ACHN (cell line): ENCODE measurements around the gene POTEC.
"Not testable (repeated sequence)": the region's sequence is repeated elsewhere in the genome, so short reads cannot be mapped to it uniquely, and the experiment has no call there.

ENCODE experiments used
- DNase-seq: peaks from one replicate; pipeline ENCODE4 v3.0.0-alpha.2; 2015
- in situ Hi-C: cut with HindIII; loops from 2 replicates; pipeline ENCODE4 v1.10.0; 2017; ENCODE audit warnings: low sequenced_read_pairs, low pct_ligation_motif_present, low pct_unique_long_range_greater_than_20kb

POTEC gene

GRCh38 chr18:14543446-14543964 lies at the start of gene POTEC:
Gene POTEC (minus strand): TSS chr18:14543600. CDS start chr18:14543146, 454 bp downstream.
- in situ Hi-C loops, DNase-seq: not testable (repeated sequence)

DNA sequence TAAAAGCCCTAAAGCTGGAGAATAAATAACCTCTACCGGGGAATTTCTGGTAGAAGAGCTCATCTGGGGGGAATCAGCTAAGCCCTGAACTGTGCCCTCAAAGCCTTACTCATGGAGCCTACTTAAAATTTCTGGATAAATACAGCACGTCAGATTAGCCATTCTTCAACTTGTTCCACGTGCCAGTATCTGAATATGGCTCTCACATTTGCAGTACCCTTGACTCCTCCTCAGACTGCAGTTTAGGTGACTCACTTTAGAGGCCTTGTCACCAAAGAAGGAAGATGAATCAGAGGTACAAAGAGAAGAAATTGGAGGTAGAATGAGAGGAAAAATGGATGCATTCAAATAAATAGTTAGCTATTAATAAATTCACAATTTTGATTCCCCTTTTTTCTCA lies 34.6 kb upstream of the POTEC start:
- in situ Hi-C loops, result no loop called here
- DNase-seq, result peak; percentile 33

GRCh38 chr18:14559502-14559901 lies 16.1 kb upstream of the POTEC start:
- DNase-seq, in situ Hi-C loops: not testable (repeated sequence)

DNA sequence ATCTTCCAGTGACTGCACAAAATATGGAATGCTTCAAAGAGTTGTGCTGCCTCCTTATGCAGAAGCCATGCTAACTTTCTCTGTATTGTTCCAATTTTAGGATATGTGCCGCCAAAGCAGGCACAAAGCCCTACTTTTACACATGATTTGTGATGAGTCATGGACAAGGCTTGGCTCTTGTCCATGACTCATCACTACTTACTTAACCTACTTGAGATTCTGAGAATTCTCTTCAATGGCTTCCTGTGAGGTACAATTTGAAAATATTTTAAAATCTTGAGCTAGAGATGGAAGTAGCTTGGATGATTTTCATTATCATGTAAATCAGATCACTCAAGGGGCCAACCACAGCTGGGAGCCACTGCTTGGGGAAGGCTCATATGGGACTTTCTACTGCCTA lies 11.7 kb downstream of the POTEC start:
- in situ Hi-C loops, result not testable (repeated sequence)
- peak; percentile 32 for DNase-seq

GRCh38 chr18:14510707-14511106 lies 32.7 kb downstream of the POTEC start:
- in situ Hi-C loops, result not testable (repeated sequence)
- peak; percentile 18 for DNase-seq

DNA sequence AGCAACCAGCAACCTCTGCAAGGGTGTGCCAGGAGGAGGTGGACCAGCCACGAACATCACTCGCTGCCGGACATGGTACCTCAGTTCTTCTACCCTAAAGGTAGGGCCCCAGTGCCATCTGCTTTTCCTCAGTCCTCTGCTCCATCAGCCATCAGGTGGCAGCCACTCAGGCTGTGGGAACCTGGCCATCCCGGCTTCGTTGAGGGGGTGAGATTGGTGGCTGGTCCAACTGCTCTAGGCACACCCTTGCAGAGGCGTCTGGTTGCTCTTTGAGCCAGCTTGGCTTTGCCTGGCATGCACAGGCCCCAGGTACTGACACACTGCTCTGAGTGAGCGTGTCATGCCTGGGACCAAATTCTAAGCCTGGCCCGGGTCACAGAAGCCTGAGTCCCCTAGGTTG lies 39.7 kb downstream of the POTEC start:
- in situ Hi-C loops, DNase-seq: not testable (repeated sequence)

GRCh38 chr18:14501894-14502293 lies 41.5 kb downstream of the POTEC start:
- in situ Hi-C loops, DNase-seq: not testable (repeated sequence)

- DNase-seq, in situ Hi-C loops: not testable (repeated sequence)
Measured at GRCh38 chr18:14489256-14490014, 54.0 kb downstream of the POTEC start.

DNA sequence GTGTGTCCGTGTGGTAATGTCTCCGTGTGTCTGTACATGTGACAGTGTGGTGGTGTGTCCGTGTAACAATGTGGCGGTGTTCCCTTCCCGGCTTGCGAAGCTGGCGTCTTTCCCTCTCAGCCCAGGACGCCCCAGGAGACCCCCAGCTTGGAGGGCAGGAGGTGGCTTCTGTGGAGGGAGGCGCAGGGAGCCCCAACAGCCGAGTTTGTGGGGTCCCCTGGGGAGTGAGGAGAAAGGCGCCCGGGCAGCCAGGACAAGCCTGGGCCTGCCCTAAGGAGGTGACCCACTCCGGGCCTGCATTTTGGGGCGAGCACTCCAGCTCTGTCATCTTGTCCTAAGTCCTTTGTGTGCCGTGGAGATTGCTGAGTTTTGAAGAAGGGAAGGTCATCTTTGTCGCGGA lies 54.6 kb downstream of the POTEC start:
- in situ Hi-C loops, DNase-seq: not testable (repeated sequence)

DNA sequence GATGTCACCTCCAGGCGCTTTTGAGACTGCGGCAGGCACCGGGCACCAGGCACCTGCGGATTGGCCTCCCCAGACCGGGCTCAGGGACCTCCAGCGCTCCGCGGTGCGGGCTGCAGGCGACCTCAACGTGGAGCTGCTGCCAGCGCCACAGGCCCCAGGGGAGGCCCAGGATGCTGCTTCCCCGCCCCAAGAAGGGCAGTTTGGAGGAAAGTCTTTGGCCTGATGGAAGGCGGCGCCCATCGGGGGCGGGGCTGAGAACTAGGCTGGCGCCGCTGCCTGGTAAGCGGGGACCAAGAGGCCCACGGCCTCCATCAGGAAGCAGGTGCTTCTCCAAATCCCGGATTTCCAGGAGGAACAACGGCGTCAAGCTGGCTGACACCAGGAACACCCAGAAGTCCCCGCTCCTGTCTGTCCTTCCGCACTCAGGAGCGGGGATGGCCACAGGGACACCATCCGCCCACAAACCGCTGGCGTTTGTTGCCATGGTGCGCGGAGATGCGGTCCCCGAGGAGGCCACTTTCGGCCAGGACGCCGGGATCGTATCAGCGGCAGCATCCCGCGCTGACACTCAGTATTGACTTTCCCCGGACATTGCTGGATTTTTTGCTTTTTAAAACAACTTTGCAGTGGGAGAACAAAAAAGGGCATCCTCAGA lies 56.3 kb downstream of the POTEC start:
- in situ Hi-C loops, DNase-seq: not testable (repeated sequence)

DNA sequence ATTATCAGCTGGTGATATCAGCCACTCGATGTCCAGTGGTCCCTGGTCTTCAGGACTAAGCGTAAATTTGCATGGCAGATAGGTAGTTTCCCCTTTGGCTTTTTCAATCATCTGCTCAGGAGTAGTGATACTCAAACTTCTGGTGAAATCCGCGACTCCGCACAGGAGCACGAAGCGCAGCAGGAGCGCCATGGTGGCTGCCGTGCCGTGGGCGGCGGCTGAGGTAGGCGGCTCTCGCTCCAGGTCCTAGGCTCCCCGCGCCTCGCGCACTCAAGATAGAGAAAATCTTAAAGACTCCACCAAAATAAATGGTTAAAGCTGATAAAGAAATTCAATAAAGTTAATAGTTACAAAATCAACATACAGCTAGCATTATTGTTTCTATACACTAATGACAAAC lies 64.3 kb downstream of the POTEC start:
- in situ Hi-C loops, result not testable (repeated sequence)

GRCh38 chr18:14475520-14475919 lies 67.9 kb downstream of the POTEC start:
- DNase-seq, in situ Hi-C loops: not testable (repeated sequence)

More for the DNA sequence above, 64.3 kb downstream of the POTEC start:
- DNase-seq, result not testable (repeated sequence)

DNA sequence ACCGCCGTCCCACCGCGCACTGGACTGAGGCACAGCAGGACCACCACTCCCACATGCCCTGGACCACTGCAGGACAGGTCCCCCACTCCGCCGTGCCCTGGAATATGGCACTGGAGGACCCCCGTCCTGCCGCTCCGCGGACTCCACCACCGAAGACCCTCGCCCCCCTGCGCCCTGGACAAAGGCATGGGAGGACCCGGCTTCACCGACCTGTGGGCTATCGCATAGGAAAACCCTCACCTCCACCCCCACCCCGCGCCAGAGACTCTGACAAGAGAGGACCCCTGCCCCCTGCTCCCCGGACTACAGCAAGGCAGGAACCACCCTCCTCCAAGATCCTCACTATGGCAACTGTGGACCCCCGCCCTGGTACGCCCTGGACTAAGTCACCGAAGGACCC lies 68.6 kb downstream of the POTEC start:
- in situ Hi-C loops, DNase-seq: not testable (repeated sequence)

DNA sequence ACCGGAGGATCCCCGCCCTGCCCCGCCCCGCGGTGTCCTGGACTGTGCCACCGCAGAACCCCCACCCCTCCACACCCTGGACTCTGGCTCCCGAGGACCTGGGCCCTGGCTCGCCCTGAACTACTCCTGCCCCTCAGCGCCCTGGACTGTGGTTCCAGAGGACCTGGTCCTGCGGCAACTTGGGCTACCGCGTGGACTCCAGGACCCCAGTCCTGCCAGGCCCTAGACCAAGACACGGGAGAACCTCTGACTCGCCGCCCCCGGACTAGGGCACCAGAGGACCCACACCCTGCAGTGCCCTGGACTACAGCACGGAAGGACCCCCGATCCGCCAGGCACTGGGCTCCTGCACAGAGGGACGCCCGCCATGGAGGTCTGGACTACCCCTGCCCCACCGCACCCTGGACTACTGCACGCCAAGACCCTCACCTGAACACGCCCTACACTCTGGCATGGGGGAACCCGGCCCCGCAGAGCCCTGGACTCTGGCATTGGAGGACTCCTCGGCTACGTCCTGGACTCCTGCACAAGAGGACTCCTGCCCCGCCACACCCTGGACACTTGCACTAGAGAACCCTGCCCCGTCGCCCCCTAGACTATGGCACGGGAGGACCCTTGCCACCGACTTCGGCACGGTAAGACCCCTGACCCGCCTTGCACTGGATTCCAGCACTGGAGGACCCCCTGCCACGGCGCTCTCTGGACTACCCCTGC lies 69.2 kb downstream of the POTEC start:
- in situ Hi-C loops, DNase-seq: not testable (repeated sequence)

- DNase-seq, in situ Hi-C loops: not testable (repeated sequence)
Measured at GRCh38 chr18:14473250-14474006, 70.0 kb downstream of the POTEC start.

- in situ Hi-C loops, result not testable (repeated sequence)
Measured at GRCh38 chr18:14471286-14471685, 72.1 kb downstream of the POTEC start.

DNA sequence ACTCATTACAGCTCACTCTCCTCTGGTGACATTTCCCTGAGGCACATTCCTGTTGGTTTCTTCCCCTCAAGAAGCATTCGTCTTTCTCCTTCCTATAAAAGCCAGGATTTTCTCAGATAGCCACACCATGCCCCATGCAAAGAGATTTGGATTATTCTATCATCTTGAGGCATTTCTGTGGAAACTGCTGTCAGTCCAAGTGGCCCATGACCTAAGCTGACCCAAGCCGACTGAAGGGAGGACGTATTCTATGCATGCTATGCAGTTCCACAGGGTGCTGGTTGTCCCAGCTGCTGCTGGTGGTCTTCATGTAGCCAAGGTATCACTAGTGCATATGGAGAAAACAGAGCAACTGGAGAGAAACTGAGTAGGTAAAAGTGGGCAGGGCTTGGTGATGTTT lies 73.0 kb downstream of the POTEC start:
- in situ Hi-C loops, result not testable (repeated sequence)
- peak; percentile 32 for DNase-seq

More at GRCh38 chr18:14471286-14471685, 72.1 kb downstream of the POTEC start:
- DNase-seq, result not testable (repeated sequence)

GRCh38 chr18:14470046-14470445 lies 73.4 kb downstream of the POTEC start:
- DNase-seq, result peak; percentile 92
- in situ Hi-C loops, result not testable (repeated sequence)
